GM23338 (cell line): ENCODE results near the gene FAM32A. TPM values are rescaled to one million over a fixed set of nuclear protein-coding genes. Genes with fewer than 3 reads are reported as not detected.

Experiments
- ATAC-seq: fragments of 200-7000 bp; cut with Tn5 transposase; 3 replicates; pipeline ENCODE4 v1.9.1; 2020
- DNase-seq: peaks from one replicate; pipeline ENCODE4 v3.0.0-alpha.2; 2015; ENCODE audit warnings: low spot score
- H2AFZ ChIP-seq: fragments of 200-600 bp; sonication (generic); 2 replicates; pipeline ENCODE4 v1.8.0; 2016; ENCODE audit warnings: antibody characterized with exemption, mild to moderate bottlenecking, moderate library complexity
- H3F3A ChIP-seq: fragments of 200-600 bp; sonication (generic); replicated peaks from 2 replicates; pipeline ENCODE4 v1.8.0; 2017; ENCODE audit warnings: antibody characterized with exemption, mixed run types, low read depth
- H3K27ac ChIP-seq: fragments of 200-600 bp; sonication (generic); 2 replicates; pipeline ENCODE4 v1.6.1; 2016; ENCODE audit warnings: low read depth
- H3K27me3 ChIP-seq: fragments of 200-600 bp; sonication (generic); 2 replicates; pipeline ENCODE4 v1.8.0; 2016; ENCODE audit warnings: mild to moderate bottlenecking, mixed run types, moderate library complexity; ENCODE audit not compliant: insufficient read depth
- H3K36me3 ChIP-seq: fragments of 200-600 bp; sonication (generic); 2 replicates; pipeline ENCODE4 v1.8.0; 2016; ENCODE audit warnings: mild to moderate bottlenecking; ENCODE audit not compliant: insufficient read depth
- H3K4me1 ChIP-seq: fragments of 200-600 bp; sonication (generic); 2 replicates; pipeline ENCODE4 v1.8.0; 2016; ENCODE audit warnings: mild to moderate bottlenecking, moderate library complexity; ENCODE audit not compliant: insufficient read depth
- H3K4me2 ChIP-seq: fragments of 200-600 bp; sonication (generic); 2 replicates; pipeline ENCODE4 v1.7.1; 2017; ENCODE audit warnings: mixed run types
- H3K4me3 ChIP-seq: fragments of 200-600 bp; sonication (generic); 2 replicates; pipeline ENCODE4 v1.6.1; 2016; ENCODE audit warnings: mixed run types
- H3K79me2 ChIP-seq: fragments of 200-600 bp; sonication (generic); replicated peaks from 2 replicates; pipeline ENCODE4 v1.8.0; 2017; ENCODE audit warnings: mild to moderate bottlenecking; ENCODE audit not compliant: insufficient read depth
- H3K9me2 ChIP-seq: fragments of 200-600 bp; sonication (generic); 2 replicates; pipeline ENCODE4 v1.8.0; 2017; ENCODE audit not compliant: insufficient read depth
- H4K20me1 ChIP-seq: fragments of 200-600 bp; sonication (generic); replicated peaks from 2 replicates; pipeline ENCODE4 v1.8.0; 2017; ENCODE audit warnings: mild to moderate bottlenecking; ENCODE audit not compliant: insufficient read depth
- H3K27ac Mint-ChIP-seq: 2 replicates; pipeline ENCODE4 v1.8.0; 2020; ENCODE audit warnings: inconsistent platforms, mild to moderate bottlenecking, moderate library complexity, mixed read lengths
- H3K27me3 Mint-ChIP-seq: 3 replicates; pipeline ENCODE4 v1.8.0; 2022; ENCODE audit warnings: low read depth, mild to moderate bottlenecking, moderate library complexity, mixed read lengths, inconsistent platforms; ENCODE audit not compliant: insufficient read depth, poor library complexity
- H3K36me3 Mint-ChIP-seq: 3 replicates; pipeline ENCODE4 v1.8.0; 2021; ENCODE audit warnings: low read depth, mild to moderate bottlenecking, inconsistent platforms, moderate library complexity, mixed read lengths
- H3K4me1 Mint-ChIP-seq: 3 replicates; pipeline ENCODE4 v1.8.0; 2020; ENCODE audit warnings: mild to moderate bottlenecking, inconsistent platforms, mixed read lengths
- H3K4me3 Mint-ChIP-seq: 3 replicates; pipeline ENCODE4 v1.8.0; 2021; ENCODE audit warnings: moderate library complexity, mild to moderate bottlenecking, inconsistent platforms, mixed read lengths
- H3K9me3 Mint-ChIP-seq: 3 replicates; pipeline ENCODE4 v1.8.0; 2020; ENCODE audit warnings: moderate library complexity, mild to moderate bottlenecking, inconsistent platforms, mixed read lengths
- EZH2 ChIP-seq: fragments of 200-600 bp; sonication (generic); IDR thresholded peaks from one replicate; pipeline ENCODE4 v1.8.0; 2017; ENCODE audit warnings: antibody characterized with exemption, mild to moderate bottlenecking, low read depth; ENCODE audit not compliant: unreplicated experiment
- EZH2phosphoT487 ChIP-seq: fragments of 200-600 bp; sonication (generic); IDR thresholded peaks from one replicate; pipeline ENCODE4 v1.8.1; 2018; ENCODE audit warnings: antibody characterized with exemption; ENCODE audit not compliant: unreplicated experiment
- NANOG ChIP-seq: IDR thresholded peaks from 2 replicates; pipeline ENCODE4 v1.6.1; 2016; ENCODE audit warnings: antibody characterized with exemption, borderline replicate concordance
- POLR2AphosphoS5 ChIP-seq: IDR thresholded peaks from 2 replicates; pipeline ENCODE4 v1.6.1; 2016; ENCODE audit warnings: antibody characterized with exemption, low read depth
- ZNF114 ChIP-seq: fragments of 250-450 bp; sonication (Bioruptor Pico); IDR thresholded peaks from 2 replicates; pipeline ENCODE4 v1.5.0; 2020; ENCODE audit warnings: mild to moderate bottlenecking, moderate library complexity
- ZNF331 ChIP-seq: fragments of 250-450 bp; sonication (Bioruptor Pico); IDR thresholded peaks from 2 replicates; pipeline ENCODE4 v1.5.0; 2020; ENCODE audit warnings: low read depth, mild to moderate bottlenecking, moderate library complexity
- polyA plus RNA-seq: library from polyadenylated mRNA; unstranded; fragments of >200 nt; fragmentation: Nextera tagmentation; extraction: Ambion mirVana; gene quantifications from 2 replicates; pipeline ENCODE4 v1.2.1, GENCODE V29; 2016
- total RNA-seq: library from RNA; depleted of rRNA; stranded (reverse); fragments of >200 nt; shearing (Covaris generic); gene quantifications from 2 replicates; pipeline ENCODE4 v1.2.3, GENCODE V29; 2014
- TF ChIP-seq, protein P1 (sequence below): fragments of 250-450 bp; sonication (Bioruptor Pico); IDR thresholded peaks from 2 replicates; pipeline ENCODE4 v1.5.0; 2020; ENCODE audit warnings: mild to moderate bottlenecking, moderate library complexity
- TF ChIP-seq, protein P2 (sequence below), 2 experiments: fragments of 200-600 bp in 1 of 2; sonication (generic) in 1 of 2; conservative IDR thresholded peaks; 2 replicates each; pipeline versions ENCODE4 v1.5.1 to v1.6.1; 2016 to 2017; ENCODE audit warnings: antibody characterized with exemption in 2 of 2, low read depth in 2 of 2, mild to moderate bottlenecking in 2 of 2, moderate library complexity in 1 of 2

FAM32A gene
- total and polyA plus RNA-seq, 2 experiments from 2014 or later: 58.2 to 67.3 TPM

DNA sequence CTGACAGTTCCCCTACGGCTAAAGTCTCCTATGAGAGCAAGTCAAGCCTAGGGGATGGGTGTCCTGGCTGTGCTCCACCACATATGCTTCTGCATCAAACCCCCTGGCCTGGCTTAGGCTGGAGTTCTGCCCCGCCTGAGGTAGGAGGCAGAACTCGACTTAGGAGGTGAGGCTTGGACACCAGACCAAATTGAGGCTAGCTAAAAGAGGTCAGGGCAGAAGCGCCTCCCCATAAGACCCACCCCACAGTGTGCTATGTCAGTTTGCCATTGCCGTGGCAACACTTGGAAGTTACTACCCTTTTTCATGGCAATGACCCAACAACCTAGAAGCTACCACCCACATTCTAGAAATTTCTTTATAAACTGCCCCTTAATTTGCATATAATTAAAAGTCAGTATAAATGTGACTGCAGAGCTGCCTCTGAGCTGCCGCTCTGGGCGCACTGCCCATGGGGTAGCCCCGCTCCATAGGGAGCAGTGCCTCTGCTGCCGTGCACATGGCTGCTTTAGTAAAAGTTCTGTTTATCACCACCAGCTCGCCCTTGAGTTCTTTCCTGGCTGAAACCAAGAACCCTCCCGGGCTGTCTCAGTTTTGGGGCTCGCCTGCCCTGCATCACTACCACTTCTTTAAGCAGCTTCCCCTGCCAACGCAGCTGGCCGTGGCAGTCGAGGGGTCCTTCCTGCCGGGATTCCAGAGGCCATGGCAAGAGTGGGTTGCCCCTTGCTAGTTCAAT lies 32.7 kb downstream of the FAM32A start (continued):
- TF ChIP-seq, protein P1, sequence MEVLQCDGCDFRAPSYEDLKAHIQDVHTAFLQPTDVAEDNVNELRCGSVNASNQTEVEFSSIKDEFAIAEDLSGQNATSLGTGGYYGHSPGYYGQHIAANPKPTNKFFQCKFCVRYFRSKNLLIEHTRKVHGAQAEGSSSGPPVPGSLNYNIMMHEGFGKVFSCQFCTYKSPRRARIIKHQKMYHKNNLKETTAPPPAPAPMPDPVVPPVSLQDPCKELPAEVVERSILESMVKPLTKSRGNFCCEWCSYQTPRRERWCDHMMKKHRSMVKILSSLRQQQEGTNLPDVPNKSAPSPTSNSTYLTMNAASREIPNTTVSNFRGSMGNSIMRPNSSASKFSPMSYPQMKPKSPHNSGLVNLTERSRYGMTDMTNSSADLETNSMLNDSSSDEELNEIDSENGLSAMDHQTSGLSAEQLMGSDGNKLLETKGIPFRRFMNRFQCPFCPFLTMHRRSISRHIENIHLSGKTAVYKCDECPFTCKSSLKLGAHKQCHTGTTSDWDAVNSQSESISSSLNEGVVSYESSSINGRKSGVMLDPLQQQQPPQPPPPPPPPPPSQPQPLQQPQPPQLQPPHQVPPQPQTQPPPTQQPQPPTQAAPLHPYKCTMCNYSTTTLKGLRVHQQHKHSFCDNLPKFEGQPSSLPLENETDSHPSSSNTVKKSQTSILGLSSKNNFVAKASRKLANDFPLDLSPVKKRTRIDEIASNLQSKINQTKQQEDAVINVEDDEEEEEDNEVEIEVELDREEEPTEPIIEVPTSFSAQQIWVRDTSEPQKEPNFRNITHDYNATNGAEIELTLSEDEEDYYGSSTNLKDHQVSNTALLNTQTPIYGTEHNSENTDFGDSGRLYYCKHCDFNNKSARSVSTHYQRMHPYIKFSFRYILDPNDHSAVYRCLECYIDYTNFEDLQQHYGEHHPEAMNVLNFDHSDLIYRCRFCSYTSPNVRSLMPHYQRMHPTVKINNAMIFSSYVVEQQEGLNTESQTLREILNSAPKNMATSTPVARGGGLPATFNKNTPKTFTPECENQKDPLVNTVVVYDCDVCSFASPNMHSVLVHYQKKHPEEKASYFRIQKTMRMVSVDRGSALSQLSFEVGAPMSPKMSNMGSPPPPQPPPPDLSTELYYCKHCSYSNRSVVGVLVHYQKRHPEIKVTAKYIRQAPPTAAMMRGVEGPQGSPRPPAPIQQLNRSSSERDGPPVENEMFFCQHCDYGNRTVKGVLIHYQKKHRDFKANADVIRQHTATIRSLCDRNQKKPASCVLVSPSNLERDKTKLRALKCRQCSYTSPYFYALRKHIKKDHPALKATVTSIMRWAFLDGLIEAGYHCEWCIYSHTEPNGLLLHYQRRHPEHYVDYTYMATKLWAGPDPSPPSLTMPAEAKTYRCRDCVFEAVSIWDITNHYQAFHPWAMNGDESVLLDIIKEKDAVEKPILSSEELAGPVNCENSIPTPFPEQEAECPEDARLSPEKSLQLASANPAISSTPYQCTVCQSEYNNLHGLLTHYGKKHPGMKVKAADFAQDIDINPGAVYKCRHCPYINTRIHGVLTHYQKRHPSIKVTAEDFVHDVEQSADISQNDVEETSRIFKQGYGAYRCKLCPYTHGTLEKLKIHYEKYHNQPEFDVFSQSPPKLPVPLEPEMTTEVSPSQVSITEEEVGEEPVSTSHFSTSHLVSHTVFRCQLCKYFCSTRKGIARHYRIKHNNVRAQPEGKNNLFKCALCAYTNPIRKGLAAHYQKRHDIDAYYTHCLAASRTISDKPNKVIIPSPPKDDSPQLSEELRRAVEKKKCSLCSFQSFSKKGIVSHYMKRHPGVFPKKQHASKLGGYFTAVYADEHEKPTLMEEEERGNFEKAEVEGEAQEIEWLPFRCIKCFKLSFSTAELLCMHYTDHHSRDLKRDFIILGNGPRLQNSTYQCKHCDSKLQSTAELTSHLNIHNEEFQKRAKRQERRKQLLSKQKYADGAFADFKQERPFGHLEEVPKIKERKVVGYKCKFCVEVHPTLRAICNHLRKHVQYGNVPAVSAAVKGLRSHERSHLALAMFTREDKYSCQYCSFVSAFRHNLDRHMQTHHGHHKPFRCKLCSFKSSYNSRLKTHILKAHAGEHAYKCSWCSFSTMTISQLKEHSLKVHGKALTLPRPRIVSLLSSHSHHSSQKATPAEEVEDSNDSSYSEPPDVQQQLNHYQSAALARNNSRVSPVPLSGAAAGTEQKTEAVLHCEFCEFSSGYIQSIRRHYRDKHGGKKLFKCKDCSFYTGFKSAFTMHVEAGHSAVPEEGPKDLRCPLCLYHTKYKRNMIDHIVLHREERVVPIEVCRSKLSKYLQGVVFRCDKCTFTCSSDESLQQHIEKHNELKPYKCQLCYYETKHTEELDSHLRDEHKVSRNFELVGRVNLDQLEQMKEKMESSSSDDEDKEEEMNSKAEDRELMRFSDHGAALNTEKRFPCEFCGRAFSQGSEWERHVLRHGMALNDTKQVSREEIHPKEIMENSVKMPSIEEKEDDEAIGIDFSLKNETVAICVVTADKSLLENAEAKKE (CRISPR knock-in tag): no peak
- no peak for TF ChIP-seq EZH2
- TF ChIP-seq POLR2AphosphoS5: no peak
- no peak for TF ChIP-seq NANOG

DNA sequence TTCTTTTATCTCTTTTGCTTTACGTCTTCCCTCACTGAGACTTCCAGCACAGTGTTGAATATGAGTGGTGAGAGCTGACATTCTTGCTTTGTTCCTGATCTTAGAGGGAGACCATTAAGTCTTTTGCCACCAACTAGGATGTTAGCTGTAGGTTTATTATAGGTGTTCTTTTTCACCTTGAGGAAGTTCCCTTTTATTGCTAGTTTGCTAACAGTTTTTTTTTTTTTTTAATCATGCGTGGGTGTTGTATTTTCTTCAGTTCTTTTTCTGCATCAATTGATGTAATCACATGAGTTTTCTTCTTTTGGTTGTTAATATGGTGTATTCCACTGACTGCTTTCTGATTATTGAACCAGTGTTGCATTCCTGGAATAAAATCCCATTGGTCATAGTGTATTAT lies 33.6 kb downstream of the FAM32A start:
- DNase-seq: no peak
- no peaks in the 10 kb centered on the region for H3K27me3 ChIP-seq
- H3K4me2 ChIP-seq: no peak overlapping the region
- H3K27ac ChIP-seq: no peak overlapping the region
- no peak overlapping the region for H3K4me3 ChIP-seq
- no peaks in the 10 kb centered on the region for H3K9me2 ChIP-seq
- peaks cover 16% of the 10 kb centered on the region; the same call in 1 of the 2 replicates for H3K36me3 ChIP-seq
- no peaks in the 10 kb centered on the region for H3F3A ChIP-seq
- no peaks in the 10 kb centered on the region for H3K4me1 ChIP-seq
- H3K9me3 Mint-ChIP-seq: peaks cover 41% of the 10 kb centered on the region
- H3K27ac Mint-ChIP-seq: no peak overlapping the region
- H3K27me3 Mint-ChIP-seq: peaks cover 6% of the 10 kb centered on the region
- H3K79me2 ChIP-seq: no peaks in the 10 kb centered on the region
- peaks cover 63% of the 10 kb centered on the region for H3K36me3 Mint-ChIP-seq
- ATAC-seq: no peak
- no peak overlapping the region for H3K4me3 Mint-ChIP-seq
- no peaks in the 10 kb centered on the region; the same call in 1 of the 2 replicates for H4K20me1 ChIP-seq
- no peak overlapping the region for H2AFZ ChIP-seq
- H3K4me1 Mint-ChIP-seq: no peaks in the 10 kb centered on the region
- TF ChIP-seq ZNF114 (CRISPR knock-in tag) (no peak), NANOG (no peak), POLR2AphosphoS5 (no peak), EZH2phosphoT487 (no peak), ZNF331 (CRISPR knock-in tag) (no peak)
- TF ChIP-seq, protein P2, sequence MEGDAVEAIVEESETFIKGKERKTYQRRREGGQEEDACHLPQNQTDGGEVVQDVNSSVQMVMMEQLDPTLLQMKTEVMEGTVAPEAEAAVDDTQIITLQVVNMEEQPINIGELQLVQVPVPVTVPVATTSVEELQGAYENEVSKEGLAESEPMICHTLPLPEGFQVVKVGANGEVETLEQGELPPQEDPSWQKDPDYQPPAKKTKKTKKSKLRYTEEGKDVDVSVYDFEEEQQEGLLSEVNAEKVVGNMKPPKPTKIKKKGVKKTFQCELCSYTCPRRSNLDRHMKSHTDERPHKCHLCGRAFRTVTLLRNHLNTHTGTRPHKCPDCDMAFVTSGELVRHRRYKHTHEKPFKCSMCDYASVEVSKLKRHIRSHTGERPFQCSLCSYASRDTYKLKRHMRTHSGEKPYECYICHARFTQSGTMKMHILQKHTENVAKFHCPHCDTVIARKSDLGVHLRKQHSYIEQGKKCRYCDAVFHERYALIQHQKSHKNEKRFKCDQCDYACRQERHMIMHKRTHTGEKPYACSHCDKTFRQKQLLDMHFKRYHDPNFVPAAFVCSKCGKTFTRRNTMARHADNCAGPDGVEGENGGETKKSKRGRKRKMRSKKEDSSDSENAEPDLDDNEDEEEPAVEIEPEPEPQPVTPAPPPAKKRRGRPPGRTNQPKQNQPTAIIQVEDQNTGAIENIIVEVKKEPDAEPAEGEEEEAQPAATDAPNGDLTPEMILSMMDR (conservative IDR thresholded peaks at IDR 0.05; ENCODE audit: low read depth in 2 of 2): no peak
